Peyer's patch (tissue), 4 donors: Measurements from ENCODE around the gene CNTROB. TPM values are rescaled to one million over a fixed set of nuclear protein-coding genes. Genes with fewer than 3 reads are reported as not detected.
A peak's percentile ranks its signal among the peaks of the same experiment; 100 is the strongest.

Source experiments
- DNase-seq, 3 donors: peaks; one replicate each; pipeline ENCODE4 v3.0.0-alpha.2; 2017 to 2019
- H3K27ac ChIP-seq, 4 donors: fragments of 200-600 bp; sonication (generic); one replicate each; pipeline ENCODE4 v1.5.1; 2016 to 2019
- H3K27me3 ChIP-seq, 2 donors: fragments of 200-600 bp; sonication (generic); one replicate each; pipeline ENCODE4 v1.5.1; 2019
- H3K36me3 ChIP-seq, 3 donors: fragments of 200-600 bp; sonication (generic); one replicate each; pipeline ENCODE4 v1.5.1; 2016 to 2019
- H3K4me1 ChIP-seq, 4 donors: fragments of 200-600 bp; sonication (generic); one replicate each; pipeline ENCODE4 v1.5.1; 2016 to 2019
- H3K4me3 ChIP-seq, 4 donors: fragments of 200-600 bp; sonication (generic); 1 replicate in 3 of 4; 2 replicates in 1 of 4; pipeline ENCODE4 v1.5.1; 2016 to 2019; ENCODE audit warnings: mild to moderate bottlenecking in 1 of 4
- H3K9me3 ChIP-seq, 4 donors: fragments of 200-600 bp; sonication (generic); one replicate each; pipeline ENCODE4 v1.5.1; 2016 to 2019; ENCODE audit warnings: mild to moderate bottlenecking in 1 of 4
- POLR2A ChIP-seq, 2 donors: fragments of 450-650 bp; IDR thresholded peaks; one replicate each; pipeline ENCODE4 v1.5.1; 2017; ENCODE audit warnings: antibody characterized with exemption in 2 of 2, mild to moderate bottlenecking in 2 of 2, moderate library complexity in 2 of 2
- total RNA-seq, 4 donors: library from RNA; depleted of rRNA; stranded (reverse); fragments of >200 nt; gene quantifications; one replicate each; pipeline ENCODE4 v1.1.0, GENCODE V29; 2016
- TF ChIP-seq, protein P1 (sequence below), 6 experiments: fragments of 450-650 bp in 4 of 6; fragments of 200-600 bp in 2 of 6; sonication (generic) in 1 of 6; IDR thresholded peaks; one replicate each; pipeline ENCODE4 v1.5.1; 2017 to 2019; ENCODE audit warnings: antibody characterized with exemption in 6 of 6, mild to moderate bottlenecking in 3 of 6, moderate library complexity in 1 of 6

Gene CNTROB
- total RNA-seq, 4 donors from 2014 or later: 30.5 to 120 (median 45.2) TPM

DNA sequence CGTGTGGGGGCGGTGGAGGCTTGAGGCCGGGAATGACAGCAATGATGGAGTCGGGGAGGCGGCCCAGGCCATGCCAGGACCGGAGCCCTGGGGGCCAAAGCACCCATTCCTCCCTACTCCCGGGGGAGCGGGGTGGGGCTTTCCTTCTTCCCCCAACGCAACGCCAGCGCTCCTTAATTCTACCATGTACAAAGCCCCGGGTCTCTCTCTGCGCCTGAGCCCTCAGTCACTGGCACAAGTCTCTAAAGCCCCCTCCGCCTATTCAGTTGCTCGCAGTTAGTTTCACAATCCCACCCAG is 15.7 kb upstream of the CNTROB start:
- no peaks in the 10 kb centered on the region for H3K27me3 ChIP-seq
- DNase-seq: no peak
- H3K36me3 ChIP-seq: peaks cover 0 to 10% (median 0%) of the 10 kb centered on the region in 3 donors

DNA sequence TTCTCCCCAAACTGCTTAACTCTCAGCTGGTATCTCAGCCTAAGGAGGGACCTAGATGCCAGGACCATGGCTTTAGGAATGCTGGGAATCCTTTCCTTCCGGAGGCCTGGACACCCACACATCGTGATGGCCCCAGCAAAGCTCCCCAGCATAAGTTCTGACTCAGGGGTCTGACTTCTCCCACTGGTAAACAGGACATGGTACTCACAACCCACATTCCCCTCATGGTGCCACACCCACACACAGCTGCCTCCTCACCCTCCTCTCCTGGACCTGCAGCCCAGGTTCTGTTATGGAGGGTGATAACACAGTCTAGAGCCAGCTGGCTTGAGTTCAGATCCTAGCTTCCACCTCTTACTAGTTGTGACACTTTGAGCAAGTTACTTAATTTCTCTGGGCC is 15.2 kb upstream of the CNTROB start:
- DNase-seq: no peak
- TF ChIP-seq, protein P1, sequence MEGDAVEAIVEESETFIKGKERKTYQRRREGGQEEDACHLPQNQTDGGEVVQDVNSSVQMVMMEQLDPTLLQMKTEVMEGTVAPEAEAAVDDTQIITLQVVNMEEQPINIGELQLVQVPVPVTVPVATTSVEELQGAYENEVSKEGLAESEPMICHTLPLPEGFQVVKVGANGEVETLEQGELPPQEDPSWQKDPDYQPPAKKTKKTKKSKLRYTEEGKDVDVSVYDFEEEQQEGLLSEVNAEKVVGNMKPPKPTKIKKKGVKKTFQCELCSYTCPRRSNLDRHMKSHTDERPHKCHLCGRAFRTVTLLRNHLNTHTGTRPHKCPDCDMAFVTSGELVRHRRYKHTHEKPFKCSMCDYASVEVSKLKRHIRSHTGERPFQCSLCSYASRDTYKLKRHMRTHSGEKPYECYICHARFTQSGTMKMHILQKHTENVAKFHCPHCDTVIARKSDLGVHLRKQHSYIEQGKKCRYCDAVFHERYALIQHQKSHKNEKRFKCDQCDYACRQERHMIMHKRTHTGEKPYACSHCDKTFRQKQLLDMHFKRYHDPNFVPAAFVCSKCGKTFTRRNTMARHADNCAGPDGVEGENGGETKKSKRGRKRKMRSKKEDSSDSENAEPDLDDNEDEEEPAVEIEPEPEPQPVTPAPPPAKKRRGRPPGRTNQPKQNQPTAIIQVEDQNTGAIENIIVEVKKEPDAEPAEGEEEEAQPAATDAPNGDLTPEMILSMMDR (IDR thresholded peaks at IDR 0.05): no peak
- no peak for TF ChIP-seq POLR2A (IDR thresholded peaks at IDR 0.05)
- Histone ChIP-seq H3K4me1 (peaks cover 0 to 20% (median 10%) of the 10 kb centered on the region in 4 donors), H3K4me3 (no peak overlapping the region), H3K36me3 (peaks cover 0 to 6% (median 0%) of the 10 kb centered on the region in 3 donors), H3K9me3 (no peaks in the 10 kb centered on the region), H3K27ac (peak overlapping the region; percentile 89 to 97 (median 93)), H3K27me3 (no peaks in the 10 kb centered on the region)

More for the DNA sequence above, 15.7 kb upstream of the CNTROB start:
- Histone ChIP-seq H3K9me3 (no peaks in the 10 kb centered on the region), H3K4me1 (peaks cover 0 to 20% (median 10%) of the 10 kb centered on the region in 4 donors), H3K27ac (peak overlapping the region; percentile 89 to 97 (median 93)), H3K4me3 (peak overlapping the region; percentile 61 to 77 (median 68))
- TF ChIP-seq POLR2A (IDR thresholded peaks at IDR 0.05): no peak
- TF ChIP-seq, protein P1 (IDR thresholded peaks at IDR 0.05): no peak

DNA sequence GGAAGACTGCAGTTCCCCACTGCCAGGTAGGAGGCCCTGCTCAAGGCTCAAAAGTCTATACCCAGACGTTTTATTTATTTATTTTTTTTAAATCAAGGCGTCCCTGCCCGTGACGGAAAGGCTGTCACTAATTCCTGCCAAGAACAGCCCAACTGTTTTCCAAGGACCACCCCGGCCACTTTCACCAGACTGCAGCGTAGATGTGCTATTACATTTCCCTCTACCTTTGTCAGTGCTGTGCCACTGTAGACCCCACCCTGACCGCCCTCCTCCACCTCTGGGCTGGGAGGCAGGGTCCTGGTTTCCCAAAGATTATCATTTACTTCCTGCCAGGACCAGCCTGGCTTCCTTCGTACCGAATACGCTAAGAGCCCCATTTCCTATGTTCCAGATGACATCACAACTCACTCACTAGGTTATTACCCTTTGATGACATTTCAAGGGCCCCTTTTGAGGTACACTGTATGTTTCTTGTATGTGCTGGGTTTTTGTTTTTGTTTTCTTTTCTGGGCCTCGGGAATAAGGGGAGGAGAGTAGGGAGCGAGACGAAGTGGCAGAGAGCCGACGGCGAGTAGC is 9.6 kb upstream of the CNTROB start:
- H3K27ac ChIP-seq: peak overlapping the region; percentile 4 to 71 (median 52)
- DNase-seq: no peak
- H3K9me3 ChIP-seq: no peaks in the 10 kb centered on the region
- H3K4me1 ChIP-seq: peaks cover 0 to 10% (median 2%) of the 10 kb centered on the region in 4 donors
- H3K4me3 ChIP-seq: peak overlapping the region; percentile 25 to 62 (median 50)
- TF ChIP-seq, protein P1 (IDR thresholded peaks at IDR 0.05): peak in 1 of 6 experiments; percentile 1
- no peak for TF ChIP-seq POLR2A (IDR thresholded peaks at IDR 0.05)
- no peaks in the 10 kb centered on the region for H3K36me3 ChIP-seq
- no peaks in the 10 kb centered on the region for H3K27me3 ChIP-seq

DNA sequence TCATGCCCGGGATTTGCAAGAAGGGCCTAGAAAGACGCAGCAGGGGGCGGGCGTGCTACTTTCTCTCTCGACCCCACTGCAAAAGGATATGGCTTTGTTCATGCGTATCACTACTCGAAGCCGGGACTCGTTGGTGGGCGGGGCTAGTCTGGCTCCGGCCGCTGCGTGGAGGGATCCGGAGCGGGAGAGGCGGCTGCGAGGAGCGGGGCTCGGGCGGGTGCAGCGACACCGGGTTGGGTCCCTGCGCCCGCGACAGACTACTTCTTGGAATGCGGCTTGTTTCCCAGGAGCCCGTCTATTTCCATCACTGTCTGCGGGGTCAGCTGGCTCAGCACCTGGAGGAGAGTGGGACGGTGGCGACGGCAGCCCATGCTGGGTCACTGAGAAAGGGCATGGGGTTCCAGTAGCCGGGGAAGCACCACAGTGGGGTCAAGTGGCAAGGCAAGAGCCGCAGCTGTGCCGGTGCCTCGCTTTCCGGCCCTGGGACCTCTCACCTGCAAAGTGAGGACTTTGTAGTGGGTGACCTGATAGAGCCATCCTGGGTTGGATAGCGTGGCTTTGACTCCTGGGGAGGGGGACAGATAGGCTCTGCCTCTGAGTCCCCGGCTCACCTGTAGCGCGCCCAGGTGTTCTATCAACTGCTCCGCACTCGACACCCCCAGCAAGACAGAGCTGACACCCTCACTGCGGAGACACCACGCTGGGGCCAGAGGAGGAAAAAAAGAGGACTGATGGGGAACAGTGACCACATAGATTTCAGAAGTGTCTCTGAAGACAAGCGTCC is 9.0 kb upstream of the CNTROB start:
- Histone ChIP-seq H3K36me3 (no peaks in the 10 kb centered on the region), H3K27ac (peak overlapping the region; percentile 4 to 71 (median 52)), H3K4me1 (peaks cover 0 to 10% (median 2%) of the 10 kb centered on the region in 4 donors), H3K4me3 (peak overlapping the region; percentile 25 to 62 (median 50)), H3K27me3 (no peaks in the 10 kb centered on the region), H3K9me3 (no peaks in the 10 kb centered on the region)
- peak; percentile 84 to 95 (median 87) for DNase-seq
- TF ChIP-seq, protein P1 (IDR thresholded peaks at IDR 0.05): no peak
- TF ChIP-seq POLR2A (IDR thresholded peaks at IDR 0.05): peak; percentile 49 to 70

DNA sequence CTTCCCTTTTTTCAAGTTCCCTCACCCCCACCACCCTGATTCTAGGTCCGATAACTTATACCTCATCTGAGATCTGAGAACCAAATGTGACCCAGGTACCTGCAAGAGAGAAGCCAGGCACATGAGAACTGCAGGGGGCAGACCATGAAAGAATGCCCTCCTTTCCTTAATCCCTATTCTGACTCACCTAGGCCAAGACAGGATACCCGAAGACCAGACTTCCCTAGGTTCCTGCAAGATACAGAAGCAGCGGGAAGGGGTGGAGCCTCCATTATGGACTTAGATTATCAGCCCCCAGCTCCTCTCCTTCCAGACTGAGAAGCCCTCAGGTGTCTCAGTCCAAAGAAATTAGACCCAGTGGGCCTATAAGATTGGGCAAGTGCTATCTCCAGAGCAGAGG is 4.4 kb upstream of the CNTROB start:
- no peaks in the 10 kb centered on the region for H3K36me3 ChIP-seq
- no peak for DNase-seq
- no peaks in the 10 kb centered on the region for H3K9me3 ChIP-seq
- TF ChIP-seq, protein P1 (IDR thresholded peaks at IDR 0.05): no peak
- TF ChIP-seq POLR2A (IDR thresholded peaks at IDR 0.05): no peak
- peaks cover 3 to 14% (median 9%) of the 10 kb centered on the region in 4 donors for H3K4me1 ChIP-seq
- H3K27me3 ChIP-seq: no peaks in the 10 kb centered on the region
- no peak overlapping the region for H3K4me3 ChIP-seq
- H3K27ac ChIP-seq: no peak overlapping the region
